HFF-Myc (cell line): ENCODE data around the gene KLF12.

Source experiments
- DNase-seq: peaks from one replicate; pipeline ENCODE4 v3.0.0-alpha.2; 2011; ENCODE audit warnings: low read depth; ENCODE audit errors: extremely low read depth
- H3K4me3 ChIP-seq: replicated peaks from 2 replicates; pipeline ENCODE4 v1.5.1; 2011; ENCODE audit warnings: low read depth, mild to moderate bottlenecking, control low read depth, low read length
- CTCF ChIP-seq: IDR thresholded peaks from 2 replicates; pipeline ENCODE4 v1.5.1; 2012; ENCODE audit warnings: mild to moderate bottlenecking, low read depth, low read length, control low read depth; ENCODE audit errors: missing control alignments

The KLF12 gene

DNA sequence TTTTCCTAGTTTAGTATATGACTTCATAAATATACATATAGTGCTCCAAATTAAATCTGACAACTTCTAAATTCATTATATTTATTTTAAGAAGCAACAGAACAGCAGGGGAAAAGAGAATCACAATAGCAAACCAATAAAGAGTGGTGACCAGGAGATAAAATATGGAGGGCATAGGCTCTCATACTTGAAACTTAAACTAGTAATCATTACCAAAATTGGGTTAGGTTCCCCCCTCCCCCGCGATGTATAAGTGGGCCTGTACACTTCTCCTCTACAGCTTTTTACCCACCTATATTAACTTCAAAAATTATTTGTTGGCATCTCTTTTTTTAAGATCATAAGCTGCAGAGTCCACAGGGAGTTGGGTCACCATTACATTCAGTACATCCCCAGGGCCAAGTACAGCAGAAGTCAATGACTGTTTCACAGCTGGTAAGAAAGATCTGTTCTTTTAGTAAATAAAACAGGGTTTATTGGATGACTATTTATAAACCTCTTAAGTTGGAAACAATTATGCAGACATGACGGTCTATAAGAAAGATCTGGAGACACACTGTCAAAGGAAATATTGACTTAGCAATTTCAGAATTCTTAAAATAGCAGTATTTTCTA lies 29.4 kb downstream of the KLF12 start:
- no peak overlapping the region for H3K4me3 ChIP-seq
- no peak for DNase-seq
- TF ChIP-seq CTCF: no peak

DNA sequence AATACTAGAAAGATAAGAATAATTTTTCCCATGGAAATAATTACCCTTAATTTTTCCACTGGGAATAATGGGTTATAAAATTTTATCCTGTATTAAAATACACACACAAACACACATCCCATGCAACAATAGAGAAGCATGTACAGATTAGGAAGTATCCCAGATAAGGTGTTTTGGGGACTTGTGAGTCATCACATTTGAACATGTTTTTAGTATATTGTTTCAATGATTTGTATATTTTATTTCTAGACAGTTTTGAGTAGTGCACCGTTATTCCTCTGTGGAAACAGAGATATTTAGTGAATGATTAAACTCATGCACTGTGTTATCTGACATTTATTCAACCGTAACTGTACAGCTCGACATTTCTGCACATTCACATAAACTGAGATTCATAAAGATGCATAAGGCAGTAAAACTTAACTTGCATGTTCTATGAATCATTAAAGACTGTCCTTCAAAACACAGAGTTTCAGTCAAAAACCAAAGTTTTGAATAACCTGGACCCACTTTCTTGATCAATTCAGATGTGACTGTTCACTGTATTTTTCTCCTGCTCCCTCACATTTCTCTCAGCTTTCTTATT lies 30.1 kb downstream of the KLF12 start:
- DNase-seq: no peak
- no peak for TF ChIP-seq CTCF
- H3K4me3 ChIP-seq: no peak overlapping the region

- no peak for TF ChIP-seq CTCF
- H3K4me3 ChIP-seq: no peak overlapping the region
- no peak for DNase-seq
Observed at GRCh38 chr13:74103196-74103595, 31.0 kb downstream of the KLF12 start.

GRCh38 chr13:74102691-74103090 lies 31.5 kb downstream of the KLF12 start:
- DNase-seq: no peak

GRCh38 chr13:74101436-74101835 lies 32.8 kb downstream of the KLF12 start:
- TF ChIP-seq CTCF: no peak
- no peak overlapping the region for H3K4me3 ChIP-seq
- no peak for DNase-seq

More at GRCh38 chr13:74102691-74103090, 31.5 kb downstream of the KLF12 start:
- H3K4me3 ChIP-seq: no peak overlapping the region
- TF ChIP-seq CTCF: no peak

- H3K4me3 ChIP-seq: no peak overlapping the region
- TF ChIP-seq CTCF: no peak
- DNase-seq: no peak
Observed at GRCh38 chr13:74098077-74098476, 36.1 kb downstream of the KLF12 start.

- no peak for DNase-seq
- no peak for TF ChIP-seq CTCF
- H3K4me3 ChIP-seq: no peak overlapping the region
Observed at GRCh38 chr13:74097116-74097515, 37.1 kb downstream of the KLF12 start.
